ENCODE data around the gene C22orf23. TPM values are rescaled to one million over a fixed set of nuclear protein-coding genes. Genes with fewer than 3 reads are reported as not detected.
A peak's percentile ranks its signal among the peaks of the same experiment; 100 is the strongest.

Gene C22orf23
- total RNA-seq, 3 donors from 2014 or later, result 0.64 TPM; not detected in 2

GRCh38 chr22:37991731-37992442 is 38.5 kb upstream of the C22orf23 start:
- H3K9me3 ChIP-seq, result no peaks in the 10 kb centered on the region
- no peaks in the 10 kb centered on the region for H3K36me3 ChIP-seq
- H3K27ac ChIP-seq, result peak overlapping the region in 1 of 2 donors; percentile 12
- H3K4me3 ChIP-seq, result no peak overlapping the region
- H3K4me1 ChIP-seq, result peaks cover 5 to 16% of the 10 kb centered on the region in 2 donors
- TF ChIP-seq POLR2AphosphoS5 (IDR thresholded peaks at IDR 0.05) (no peak), POLR2A (IDR thresholded peaks at IDR 0.05) (no peak), CTCF (IDR thresholded peaks at IDR 0.05) (no peak)
- DNase-seq (ENCODE audit: low spot score in 2 of 2), result no peak
- intact Hi-C loops (cut with DNase I; ENCODE audit: low total_unique reads), result no loop called here
- H3K27me3 ChIP-seq, result no peaks in the 10 kb centered on the region

GRCh38 chr22:37990862-37991261 is 37.5 kb upstream of the C22orf23 start:
- intact Hi-C loops (cut with DNase I; ENCODE audit: low total_unique reads), result no loop called here
- Histone ChIP-seq H3K4me1 (peaks cover 0 to 11% of the 10 kb centered on the region in 2 donors), H3K36me3 (no peaks in the 10 kb centered on the region), H3K4me3 (no peak overlapping the region), H3K27me3 (no peaks in the 10 kb centered on the region), H3K27ac (peak overlapping the region; percentile 66 to 70), H3K9me3 (no peaks in the 10 kb centered on the region)
- no peak for DNase-seq (ENCODE audit: low spot score in 2 of 2)
- TF ChIP-seq CTCF (IDR thresholded peaks at IDR 0.05) (no peak), POLR2AphosphoS5 (IDR thresholded peaks at IDR 0.05) (no peak), POLR2A (IDR thresholded peaks at IDR 0.05) (no peak)

- peaks cover 0 to 11% of the 10 kb centered on the region in 2 donors for H3K4me1 ChIP-seq
- H3K9me3 ChIP-seq, result no peaks in the 10 kb centered on the region
- no peaks in the 10 kb centered on the region for H3K27me3 ChIP-seq
- TF ChIP-seq CTCF (IDR thresholded peaks at IDR 0.05), result no peak
- no peak for TF ChIP-seq POLR2AphosphoS5 (IDR thresholded peaks at IDR 0.05)
- TF ChIP-seq POLR2A (IDR thresholded peaks at IDR 0.05), result no peak
- intact Hi-C loops (cut with DNase I; ENCODE audit: low total_unique reads), result no loop called here
- H3K4me3 ChIP-seq, result no peak overlapping the region
- no peak for DNase-seq (ENCODE audit: low spot score in 2 of 2)
- H3K36me3 ChIP-seq, result no peaks in the 10 kb centered on the region
- H3K27ac ChIP-seq, result peak overlapping the region; percentile 66 to 70
Observed at GRCh38 chr22:37990301-37990700, 36.9 kb upstream of the C22orf23 start.

- no peaks in the 10 kb centered on the region for H3K9me3 ChIP-seq
- no peak overlapping the region for H3K4me3 ChIP-seq
- H3K27ac ChIP-seq, result peak overlapping the region; percentile 66 to 70
- H3K27me3 ChIP-seq, result no peaks in the 10 kb centered on the region
- peaks cover 0 to 11% of the 10 kb centered on the region in 2 donors for H3K4me1 ChIP-seq
- TF ChIP-seq POLR2A (IDR thresholded peaks at IDR 0.05), result no peak
- TF ChIP-seq POLR2AphosphoS5 (IDR thresholded peaks at IDR 0.05), result no peak
- TF ChIP-seq CTCF (IDR thresholded peaks at IDR 0.05), result no peak
- H3K36me3 ChIP-seq, result no peaks in the 10 kb centered on the region
- intact Hi-C loops (cut with DNase I; ENCODE audit: low total_unique reads), result loop anchor here (10.0 kb wide), 1 partner anchor 45 kb away; no protein-coding TSS in a partner anchor
- no peak for DNase-seq (ENCODE audit: low spot score in 2 of 2)
Observed at GRCh38 chr22:37989146-37990045, 36.0 kb upstream of the C22orf23 start.

Data from breast epithelium (tissue), 4 donors.